DOHH2 (cell line): ENCODE measurements around the gene ASTE1.

ENCODE experiments used
- H3F3A ChIP-seq: fragments of 200-600 bp; sonication (generic), shearing (Covaris generic); 2 replicates; pipeline ENCODE4 v1.6.0; 2016; ENCODE audit warnings: antibody characterized with exemption, mild to moderate bottlenecking; ENCODE audit not compliant: control insufficient read depth, insufficient read depth
- H3K27ac ChIP-seq: fragments of 200-600 bp; sonication (generic); 2 replicates; pipeline ENCODE4 v1.5.1; 2014; ENCODE audit warnings: low read depth, mild to moderate bottlenecking, low read length, moderate library complexity
- H3K27me3 ChIP-seq: fragments of 200-600 bp; sonication (generic); 2 replicates; pipeline ENCODE4 v1.6.1; 2014; ENCODE audit warnings: mild to moderate bottlenecking, low read length, mixed read lengths; ENCODE audit not compliant: control insufficient read depth
- H3K36me3 ChIP-seq: fragments of 200-600 bp; sonication (generic); 2 replicates; pipeline ENCODE4 v1.6.1; 2014; ENCODE audit warnings: mild to moderate bottlenecking, low read length, moderate library complexity, mixed read lengths; ENCODE audit not compliant: control insufficient read depth
- H3K4me1 ChIP-seq: fragments of 200-600 bp; sonication (generic); 2 replicates; pipeline ENCODE4 v1.6.1; 2014; ENCODE audit warnings: mild to moderate bottlenecking, low read length, mixed read lengths; ENCODE audit not compliant: control insufficient read depth
- H3K4me2 ChIP-seq: fragments of 200-600 bp; sonication (generic); 2 replicates; pipeline ENCODE4 v1.6.0; 2014; ENCODE audit warnings: mild to moderate bottlenecking, low read length, moderate library complexity
- H3K4me3 ChIP-seq: fragments of 200-600 bp; sonication (generic); 2 replicates; pipeline ENCODE4 v1.5.1; 2014; ENCODE audit warnings: mild to moderate bottlenecking, low read length, mixed read lengths
- H3K79me2 ChIP-seq: fragments of 200-600 bp; sonication (generic); 2 replicates; pipeline ENCODE4 v1.6.1; 2014; ENCODE audit warnings: mild to moderate bottlenecking, low read length, mixed read lengths; ENCODE audit not compliant: control insufficient read depth
- H3K9me2 ChIP-seq: fragments of 200-600 bp; sonication (generic); replicated peaks from 2 replicates; pipeline ENCODE4 v1.6.1; 2014; ENCODE audit warnings: mild to moderate bottlenecking, low read length, mixed read lengths; ENCODE audit not compliant: control insufficient read depth
- H3K9me3 ChIP-seq: fragments of 200-600 bp; sonication (generic); 2 replicates; pipeline ENCODE4 v1.6.1; 2014; ENCODE audit warnings: antibody characterized with exemption, low read length, mixed read lengths; ENCODE audit not compliant: control insufficient read depth, insufficient read depth
- H4K20me1 ChIP-seq: fragments of 200-600 bp; sonication (generic); 2 replicates; pipeline ENCODE4 v1.6.0; 2014; ENCODE audit warnings: low read depth, mild to moderate bottlenecking, antibody characterized with exemption, low read length, moderate library complexity; ENCODE audit not compliant: control insufficient read depth, insufficient read depth
- EZH2phosphoT487 ChIP-seq: fragments of 200-600 bp; sonication (generic); IDR thresholded peaks from 2 replicates; pipeline ENCODE4 v1.6.1; 2017; ENCODE audit warnings: borderline replicate concordance, mild to moderate bottlenecking, antibody characterized with exemption, low read length, moderate library complexity, mixed read lengths
- TF ChIP-seq, protein P1 (sequence below): fragments of 200-600 bp; sonication (generic); IDR thresholded peaks from one replicate; pipeline ENCODE4 v1.5.1; 2014; ENCODE audit warnings: antibody characterized with exemption, mild to moderate bottlenecking, low read depth, low read length; ENCODE audit not compliant: poor library complexity, severe bottlenecking

ASTE1 gene

DNA sequence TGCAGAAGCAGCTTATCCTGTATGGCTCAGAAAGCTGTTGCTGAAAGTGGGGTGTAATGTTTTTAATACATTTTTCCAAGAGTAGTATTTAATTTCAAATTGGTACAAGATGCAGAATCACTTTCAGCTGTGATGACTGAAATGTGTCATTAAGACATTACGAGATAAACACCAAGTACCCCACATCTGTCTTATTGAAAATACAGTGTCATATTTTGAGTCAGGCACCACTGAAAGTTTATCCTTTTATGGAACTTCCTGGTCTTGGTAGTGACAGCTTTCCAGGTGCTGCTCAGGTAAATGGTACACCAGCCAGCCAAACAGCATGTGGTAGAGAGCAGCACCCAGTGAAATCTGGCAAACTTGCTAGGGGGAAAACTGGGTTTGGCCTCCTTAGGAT lies 16.9 kb downstream of the ASTE1 start:
- no peaks in the 10 kb centered on the region for H4K20me1 ChIP-seq
- H3F3A ChIP-seq = no peaks in the 10 kb centered on the region
- H3K9me3 ChIP-seq = no peaks in the 10 kb centered on the region
- H3K27me3 ChIP-seq = no peaks in the 10 kb centered on the region
- H3K4me3 ChIP-seq = no peak overlapping the region
- no peaks in the 10 kb centered on the region for H3K9me2 ChIP-seq
- no peak overlapping the region for H3K27ac ChIP-seq
- no peak for TF ChIP-seq EZH2phosphoT487
- TF ChIP-seq, protein P1, sequence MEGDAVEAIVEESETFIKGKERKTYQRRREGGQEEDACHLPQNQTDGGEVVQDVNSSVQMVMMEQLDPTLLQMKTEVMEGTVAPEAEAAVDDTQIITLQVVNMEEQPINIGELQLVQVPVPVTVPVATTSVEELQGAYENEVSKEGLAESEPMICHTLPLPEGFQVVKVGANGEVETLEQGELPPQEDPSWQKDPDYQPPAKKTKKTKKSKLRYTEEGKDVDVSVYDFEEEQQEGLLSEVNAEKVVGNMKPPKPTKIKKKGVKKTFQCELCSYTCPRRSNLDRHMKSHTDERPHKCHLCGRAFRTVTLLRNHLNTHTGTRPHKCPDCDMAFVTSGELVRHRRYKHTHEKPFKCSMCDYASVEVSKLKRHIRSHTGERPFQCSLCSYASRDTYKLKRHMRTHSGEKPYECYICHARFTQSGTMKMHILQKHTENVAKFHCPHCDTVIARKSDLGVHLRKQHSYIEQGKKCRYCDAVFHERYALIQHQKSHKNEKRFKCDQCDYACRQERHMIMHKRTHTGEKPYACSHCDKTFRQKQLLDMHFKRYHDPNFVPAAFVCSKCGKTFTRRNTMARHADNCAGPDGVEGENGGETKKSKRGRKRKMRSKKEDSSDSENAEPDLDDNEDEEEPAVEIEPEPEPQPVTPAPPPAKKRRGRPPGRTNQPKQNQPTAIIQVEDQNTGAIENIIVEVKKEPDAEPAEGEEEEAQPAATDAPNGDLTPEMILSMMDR = no peak
- no peaks in the 10 kb centered on the region for H3K79me2 ChIP-seq
- no peaks in the 10 kb centered on the region for H3K4me1 ChIP-seq
- H3K4me2 ChIP-seq = no peak overlapping the region
- H3K36me3 ChIP-seq = peaks cover 23% of the 10 kb centered on the region

DNA sequence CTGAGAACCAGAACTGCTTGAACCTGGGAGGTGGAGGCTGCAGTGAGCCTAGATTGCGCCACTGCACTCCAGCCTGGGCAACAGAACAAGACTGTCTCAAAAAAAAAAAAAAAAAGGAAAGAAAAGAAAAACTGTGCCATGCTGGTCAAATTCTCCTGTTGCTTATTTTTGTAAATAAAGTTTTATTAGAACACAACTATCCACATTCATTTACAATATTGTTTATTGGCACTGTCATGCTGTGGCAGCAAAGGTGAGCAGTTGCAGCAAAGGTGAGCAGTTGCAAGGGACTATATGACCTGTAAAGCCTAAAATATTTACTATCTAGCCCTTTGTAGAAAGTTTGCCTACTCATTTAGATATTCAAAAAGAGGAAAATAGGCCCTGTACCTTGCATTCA lies 18.3 kb downstream of the ASTE1 start:
- no peaks in the 10 kb centered on the region for H3K4me1 ChIP-seq
- H4K20me1 ChIP-seq = no peaks in the 10 kb centered on the region
- H3K4me2 ChIP-seq = no peak overlapping the region
- peaks cover 23% of the 10 kb centered on the region for H3K36me3 ChIP-seq
- no peak for TF ChIP-seq EZH2phosphoT487
- TF ChIP-seq, protein P1 = no peak
- no peaks in the 10 kb centered on the region for H3K79me2 ChIP-seq
- no peaks in the 10 kb centered on the region for H3K27me3 ChIP-seq
- H3K27ac ChIP-seq = no peak overlapping the region
- no peaks in the 10 kb centered on the region for H3F3A ChIP-seq
- no peak overlapping the region for H3K4me3 ChIP-seq
- no peaks in the 10 kb centered on the region for H3K9me2 ChIP-seq
- no peaks in the 10 kb centered on the region for H3K9me3 ChIP-seq

DNA sequence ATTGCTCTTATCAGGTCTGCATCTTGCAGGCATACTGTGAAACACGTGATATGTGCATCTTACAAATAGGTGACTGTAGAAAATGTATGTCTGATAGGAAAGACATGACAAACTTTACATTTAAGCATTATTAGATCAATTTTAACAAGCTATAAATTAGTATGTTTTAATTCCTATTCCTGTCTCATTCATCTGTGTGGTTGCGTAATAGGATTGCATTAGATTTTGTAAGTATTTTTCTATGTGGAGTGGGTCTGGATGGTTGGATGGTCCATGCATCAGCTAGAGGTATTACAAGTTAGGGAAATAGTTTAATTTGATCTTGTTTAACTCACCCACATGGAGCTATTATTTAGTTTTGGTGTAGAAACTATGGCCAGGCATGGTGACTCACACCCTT lies 18.8 kb downstream of the ASTE1 start:
- peaks cover 25% of the 10 kb centered on the region for H3K36me3 ChIP-seq
- no peak overlapping the region for H3K4me2 ChIP-seq
- H3K79me2 ChIP-seq = no peaks in the 10 kb centered on the region
- TF ChIP-seq, protein P1 = no peak
- no peak for TF ChIP-seq EZH2phosphoT487
- H3K4me1 ChIP-seq = no peaks in the 10 kb centered on the region
- H4K20me1 ChIP-seq = no peaks in the 10 kb centered on the region
- H3K27ac ChIP-seq = no peak overlapping the region
- H3K9me3 ChIP-seq = no peaks in the 10 kb centered on the region
- H3K27me3 ChIP-seq = no peaks in the 10 kb centered on the region
- no peak overlapping the region for H3K4me3 ChIP-seq
- H3F3A ChIP-seq = no peaks in the 10 kb centered on the region
- no peaks in the 10 kb centered on the region for H3K9me2 ChIP-seq

DNA sequence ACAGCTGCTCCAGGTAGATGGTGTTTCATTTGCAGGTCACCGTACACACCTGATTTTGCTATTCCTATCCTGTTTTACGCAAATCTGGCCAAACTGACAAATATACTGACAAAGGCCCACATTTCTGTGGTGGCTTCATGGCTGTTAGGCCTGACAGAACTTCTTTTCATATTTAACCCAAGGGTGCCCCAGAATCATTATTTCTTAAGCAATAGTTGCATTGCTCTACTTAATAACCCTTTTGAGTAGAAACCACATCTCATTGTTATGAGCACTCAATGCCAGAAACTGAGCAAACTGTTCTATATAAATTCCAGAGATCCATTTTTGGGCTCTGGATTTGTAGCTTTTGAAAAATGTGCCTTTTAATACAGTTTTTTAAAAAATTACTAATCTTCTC lies 19.4 kb downstream of the ASTE1 start:
- H3K9me2 ChIP-seq = no peaks in the 10 kb centered on the region
- H4K20me1 ChIP-seq = no peaks in the 10 kb centered on the region
- H3F3A ChIP-seq = no peaks in the 10 kb centered on the region
- no peak overlapping the region for H3K27ac ChIP-seq
- H3K4me1 ChIP-seq = no peaks in the 10 kb centered on the region
- no peaks in the 10 kb centered on the region for H3K9me3 ChIP-seq
- H3K4me2 ChIP-seq = no peak overlapping the region
- H3K27me3 ChIP-seq = no peaks in the 10 kb centered on the region
- TF ChIP-seq EZH2phosphoT487 = no peak
- TF ChIP-seq, protein P1 = no peak
- H3K36me3 ChIP-seq = peaks cover 29% of the 10 kb centered on the region
- H3K4me3 ChIP-seq = no peak overlapping the region
- H3K79me2 ChIP-seq = no peaks in the 10 kb centered on the region
